HG03196 (cell line): ENCODE measurements around the gene GFAP.

Experiments used
- ATAC-seq: cut with Tn5 transposase; IDR thresholded peaks from one replicate; pipeline ENCODE4 v1.9.1; 2021; ENCODE audit not compliant: unreplicated experiment

The GFAP gene

GRCh38 chr17:44903012-44903685 is 12.2 kb downstream of the GFAP start:
- no peak for ATAC-seq

GRCh38 chr17:44902135-44902760 is 13.1 kb downstream of the GFAP start:
- no peak for ATAC-seq

DNA sequence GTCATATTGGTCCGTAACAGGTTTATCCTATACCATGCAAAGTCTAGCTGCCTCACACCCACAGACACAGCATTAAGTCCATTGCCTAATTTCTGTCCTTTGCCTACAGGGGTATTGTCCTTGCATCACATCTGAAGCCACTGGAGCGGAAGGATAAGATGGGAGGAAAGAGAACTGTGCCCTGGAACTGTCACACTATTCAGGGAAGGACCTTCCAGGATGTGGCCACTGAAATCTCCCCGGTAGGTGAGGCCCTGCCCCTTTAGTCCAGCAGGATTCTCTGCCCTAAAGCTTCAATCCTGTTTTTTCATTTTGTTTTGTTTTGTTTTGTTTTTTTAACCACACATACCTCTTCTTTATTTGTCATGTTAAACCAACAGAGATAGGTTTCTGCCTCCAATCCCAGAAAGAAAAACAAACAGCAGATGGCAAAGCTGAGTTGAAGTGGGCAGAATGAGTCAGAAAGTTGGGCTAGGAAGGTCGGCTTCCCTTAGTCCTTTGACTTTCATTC is 13.8 kb downstream of the GFAP start:
- ATAC-seq, result no peak

- ATAC-seq, result no peak
Measured at GRCh38 chr17:44900894-44901293, 14.4 kb downstream of the GFAP start.

DNA sequence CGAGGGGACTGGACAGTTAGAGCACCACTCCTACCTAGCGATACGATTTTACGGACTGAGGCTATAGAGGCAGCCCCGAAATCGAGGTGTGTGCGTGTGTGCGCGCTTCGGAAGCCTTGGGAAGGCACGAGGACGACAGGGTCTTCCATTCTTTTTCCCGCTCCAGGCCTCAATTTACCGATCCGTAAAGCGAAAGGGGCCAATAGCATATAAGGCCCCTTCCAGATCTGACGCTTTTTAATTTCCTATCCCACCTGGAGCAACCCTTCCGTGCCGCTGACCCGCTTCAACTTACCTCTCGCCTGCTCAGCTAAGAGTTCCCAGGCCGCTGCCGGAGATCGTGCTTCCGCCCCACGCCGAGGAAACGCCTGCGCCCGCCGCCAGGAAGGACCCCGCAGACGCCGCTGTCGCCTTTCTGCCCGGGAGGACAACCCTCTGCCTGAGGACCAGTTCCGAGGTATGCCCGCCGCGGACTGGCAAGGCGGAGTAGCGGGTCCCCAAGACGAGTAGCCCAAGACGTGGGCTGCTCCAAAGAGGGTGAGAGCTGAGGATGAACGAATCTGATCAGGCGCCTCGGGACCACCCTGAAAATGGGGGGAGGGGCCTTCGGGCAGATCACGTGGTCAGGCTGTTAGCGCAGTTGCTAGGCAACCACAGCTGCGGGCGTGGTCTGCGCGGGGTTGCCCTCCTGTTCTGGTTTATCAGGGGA is 16.1 kb downstream of the GFAP start, which contains the start of gene EFTUD2:
Gene EFTUD2 (minus strand): TSS at position 372 of the 709 bp plus-strand sequence. CDS start 4,924 bp downstream, outside the sequence.
- peak; percentile 61 for ATAC-seq

DNA sequence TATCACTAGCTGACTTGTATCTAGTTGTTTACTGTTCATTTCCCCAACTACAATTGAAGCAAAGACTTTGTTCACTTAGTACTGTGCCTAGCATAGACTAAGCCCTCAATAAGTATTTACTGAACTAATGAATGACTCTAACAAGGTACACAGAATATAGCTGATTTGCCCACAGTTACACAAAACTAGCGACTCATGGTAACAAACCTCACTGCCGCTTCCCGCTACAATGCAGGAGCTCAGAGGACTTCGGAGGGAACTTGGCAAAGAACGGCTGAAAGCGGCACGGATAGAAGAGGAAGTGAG is 16.6 kb downstream of the GFAP start:
- no peak for ATAC-seq

- no peak for ATAC-seq
Measured at GRCh38 chr17:44894642-44895041, 20.7 kb downstream of the GFAP start.

DNA sequence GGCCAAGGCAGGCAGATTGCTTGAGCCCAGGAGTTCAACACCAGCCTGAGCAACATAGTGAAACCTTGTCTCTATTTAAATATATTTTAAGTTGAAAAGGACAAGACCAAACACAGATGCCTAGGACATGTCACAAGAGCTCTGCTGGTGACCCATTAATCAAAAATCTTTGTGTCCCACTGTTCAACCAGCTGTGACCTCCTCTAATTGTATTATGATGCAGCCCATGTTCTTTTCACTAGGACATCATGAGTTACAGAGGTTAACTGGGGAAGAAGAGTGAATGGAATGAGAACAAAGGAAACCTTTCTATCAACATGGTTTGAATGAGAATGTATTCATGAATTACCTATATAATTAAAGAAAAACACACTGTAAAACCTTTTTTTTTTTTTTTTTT is 23.1 kb downstream of the GFAP start:
- ATAC-seq, result no peak

GRCh38 chr17:44889003-44889402 is 26.3 kb downstream of the GFAP start:
- no peak for ATAC-seq

DNA sequence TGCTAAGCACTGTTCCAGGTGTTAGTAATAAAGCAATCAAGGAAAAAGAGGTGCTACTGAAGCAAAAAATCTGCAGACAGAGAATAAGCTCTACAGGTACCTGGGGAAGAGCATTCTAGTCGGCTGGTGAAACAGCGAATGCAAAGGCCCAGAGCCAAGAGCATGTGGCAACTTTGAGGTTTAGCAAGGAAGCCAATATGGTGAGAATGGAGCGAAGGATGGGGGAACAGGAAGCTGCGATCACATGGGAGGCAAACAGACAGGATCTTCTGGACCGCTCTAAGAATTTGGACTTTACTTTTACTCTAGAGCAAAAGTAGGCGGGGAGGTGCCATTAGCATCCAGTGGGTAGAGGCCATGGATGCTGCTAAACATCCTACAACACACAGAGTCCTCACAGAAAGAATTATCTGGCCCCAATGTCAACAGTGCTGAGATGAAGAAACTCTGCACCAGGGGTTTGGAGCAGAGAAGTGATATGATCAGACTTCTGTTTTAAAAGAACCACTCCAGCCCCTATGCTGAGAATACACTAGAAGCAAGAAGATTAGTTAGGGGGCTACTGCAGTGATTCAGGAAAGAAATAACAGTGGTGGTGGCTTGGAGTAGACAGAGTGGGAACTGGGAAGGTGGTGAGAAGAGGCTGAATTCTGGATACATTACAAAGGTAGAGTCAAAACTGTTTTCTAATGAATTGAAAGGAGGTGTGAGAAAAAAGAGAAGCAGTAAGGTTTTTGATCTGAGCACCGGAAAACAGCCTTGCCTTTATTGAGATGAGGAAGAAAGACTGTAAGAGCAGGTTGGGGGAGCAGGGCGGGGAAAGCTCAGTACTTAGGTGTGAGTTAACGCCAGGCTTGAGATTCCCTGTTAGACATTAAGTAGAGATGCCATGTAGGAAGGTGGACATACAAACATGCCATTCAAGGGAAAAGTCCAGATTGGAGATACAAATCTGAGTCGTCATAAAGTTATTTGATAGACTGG is 27.0 kb downstream of the GFAP start:
- ATAC-seq, result no peak

- ATAC-seq, result no peak
Measured at GRCh38 chr17:44887016-44887415, 28.3 kb downstream of the GFAP start.

DNA sequence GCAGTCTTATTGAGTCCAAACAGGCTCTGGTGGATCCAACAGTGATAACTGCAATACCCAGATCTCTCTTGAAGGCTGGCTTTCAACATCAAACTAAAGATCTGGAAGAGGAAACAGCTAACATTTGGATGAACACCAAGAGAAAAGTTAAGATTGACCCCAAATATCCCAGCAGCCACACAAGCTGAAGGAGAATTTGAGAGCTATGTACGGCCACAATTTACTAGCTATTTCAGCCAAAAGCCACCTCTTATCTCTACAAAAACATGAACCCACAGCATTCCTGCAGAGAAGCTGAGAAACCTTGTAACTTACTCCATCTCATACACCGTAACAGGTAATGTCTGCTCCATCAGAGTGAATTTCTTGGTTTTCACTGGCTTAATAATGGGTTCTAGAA is 30.4 kb downstream of the GFAP start:
- ATAC-seq, result no peak

DNA sequence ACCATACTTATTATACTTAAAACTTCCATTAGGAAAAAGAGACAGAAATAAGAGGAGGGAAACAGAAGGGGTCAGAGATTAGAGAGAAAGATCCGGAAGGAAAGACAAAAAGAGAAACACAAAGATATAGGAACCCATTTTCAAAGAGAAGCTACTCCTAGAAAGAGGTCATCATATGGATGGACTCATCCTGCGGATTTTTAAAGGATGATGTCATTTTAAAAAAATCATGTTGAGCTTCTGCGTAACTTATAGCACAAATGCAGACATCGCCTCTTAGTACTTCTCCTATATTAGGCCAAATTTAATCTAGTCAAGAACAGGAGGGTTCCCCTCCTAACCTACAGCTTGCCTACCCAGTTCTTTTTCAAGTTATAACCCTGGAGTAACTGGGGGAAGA is 34.2 kb downstream of the GFAP start:
- ATAC-seq, result no peak

GRCh38 chr17:44880062-44880461 is 35.2 kb downstream of the GFAP start:
- no peak for ATAC-seq

DNA sequence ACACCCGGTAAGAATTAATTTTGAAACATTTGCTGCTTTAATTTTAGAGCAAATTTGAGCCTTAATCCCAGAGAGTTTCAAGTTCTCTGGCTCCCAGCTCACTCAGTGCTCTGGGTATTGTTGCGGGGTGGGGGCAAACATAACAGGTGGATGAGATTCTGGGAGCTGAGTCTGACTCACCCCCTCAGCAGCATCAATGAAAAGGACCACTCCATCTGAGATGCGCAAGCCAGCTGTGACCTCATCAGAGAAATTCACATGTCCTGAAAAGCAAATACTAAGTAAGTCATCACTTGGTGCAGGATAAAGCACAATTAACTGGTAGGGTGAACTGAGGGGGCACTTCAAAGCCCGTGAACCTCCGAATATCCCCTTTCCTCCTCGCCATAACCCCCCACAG is 35.9 kb downstream of the GFAP start:
- ATAC-seq, result no peak

GRCh38 chr17:44878627-44879221 is 36.6 kb downstream of the GFAP start:
- no peak for ATAC-seq

DNA sequence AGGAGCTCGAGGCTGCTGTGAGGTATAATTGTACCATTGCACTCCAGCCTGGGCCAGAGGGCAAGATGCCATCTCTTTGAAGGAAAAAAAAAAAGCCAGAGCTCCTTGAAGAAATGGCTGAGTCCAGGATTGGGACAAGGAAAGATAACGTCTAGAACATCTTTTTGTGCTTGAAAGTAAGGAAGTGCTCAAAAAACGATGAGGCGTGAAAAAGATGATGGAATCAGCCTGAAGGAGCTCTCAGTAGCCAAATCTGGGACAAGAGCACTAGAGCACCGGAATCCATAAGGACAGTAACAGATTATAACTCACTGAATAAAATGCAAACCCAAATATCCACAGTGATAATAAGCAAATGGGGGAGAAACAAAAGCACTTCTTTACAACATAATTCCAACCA is 38.2 kb downstream of the GFAP start:
- ATAC-seq, result no peak

- no peak for ATAC-seq
Measured at GRCh38 chr17:44875761-44876160, 39.5 kb downstream of the GFAP start.

- ATAC-seq, result no peak
Measured at GRCh38 chr17:44872131-44872768, 43.0 kb downstream of the GFAP start.

- no peak for ATAC-seq
Measured at GRCh38 chr17:44871556-44871955, 43.7 kb downstream of the GFAP start.
